Measurements from ENCODE around the gene SMYD3. TPM values are rescaled to one million over a fixed set of nuclear protein-coding genes. Genes with fewer than 3 reads are reported as not detected.

SMYD3 gene
- polyA plus RNA-seq, 1 donor from 2014 or later: 35.9 TPM

DNA sequence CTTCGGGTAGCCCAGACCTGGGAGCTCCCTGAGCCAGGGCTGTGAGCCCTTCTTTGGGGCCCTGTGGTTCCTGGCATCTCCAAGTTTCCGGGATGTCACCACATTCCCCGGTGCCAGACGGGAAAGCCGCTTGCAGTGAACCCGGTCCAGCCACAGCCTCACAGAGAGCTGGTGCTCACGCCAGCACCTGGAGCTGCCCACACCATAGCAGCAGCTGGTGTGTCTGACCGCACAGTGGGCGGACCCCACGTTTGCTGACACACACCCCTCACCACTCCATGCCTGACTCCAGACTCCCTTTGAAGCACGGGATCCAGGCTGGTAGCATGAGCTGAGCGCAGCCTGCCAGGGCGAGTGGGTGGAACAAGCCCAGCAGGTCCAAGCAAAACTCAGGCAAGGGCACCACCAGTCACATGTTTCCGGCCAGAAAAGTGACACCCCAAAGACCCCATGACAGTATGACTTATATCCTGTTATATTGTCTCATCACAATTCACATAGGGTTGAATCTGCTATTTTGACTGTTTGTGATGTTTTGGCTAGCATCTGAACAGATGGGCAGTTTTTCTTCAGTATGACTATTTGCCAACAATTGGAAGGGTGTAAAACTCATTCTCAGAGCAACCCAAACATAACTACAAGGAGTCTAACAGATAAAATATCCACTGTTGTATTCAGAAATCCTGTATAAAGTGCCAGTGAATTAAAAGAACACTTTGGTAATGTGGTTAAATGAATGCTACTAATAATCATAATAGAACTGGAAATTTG is 285.4 kb downstream of the SMYD3 start:
- no peaks in the 10 kb centered on the region for H3K27me3 Mint-ChIP-seq
- peaks cover 0 to 1% (median 0%) of the 10 kb centered on the region in 3 donors for H3K9me3 Mint-ChIP-seq
- peaks cover 0 to 5% (median 5%) of the 10 kb centered on the region in 3 donors for H3K4me1 Mint-ChIP-seq
- H3K27ac Mint-ChIP-seq: no peak overlapping the region
- peaks cover 8% of the 10 kb centered on the region for H3K36me3 Mint-ChIP-seq
- peak overlapping the region in 1 of 4 donors; percentile 65 for H3K4me3 Mint-ChIP-seq

DNA sequence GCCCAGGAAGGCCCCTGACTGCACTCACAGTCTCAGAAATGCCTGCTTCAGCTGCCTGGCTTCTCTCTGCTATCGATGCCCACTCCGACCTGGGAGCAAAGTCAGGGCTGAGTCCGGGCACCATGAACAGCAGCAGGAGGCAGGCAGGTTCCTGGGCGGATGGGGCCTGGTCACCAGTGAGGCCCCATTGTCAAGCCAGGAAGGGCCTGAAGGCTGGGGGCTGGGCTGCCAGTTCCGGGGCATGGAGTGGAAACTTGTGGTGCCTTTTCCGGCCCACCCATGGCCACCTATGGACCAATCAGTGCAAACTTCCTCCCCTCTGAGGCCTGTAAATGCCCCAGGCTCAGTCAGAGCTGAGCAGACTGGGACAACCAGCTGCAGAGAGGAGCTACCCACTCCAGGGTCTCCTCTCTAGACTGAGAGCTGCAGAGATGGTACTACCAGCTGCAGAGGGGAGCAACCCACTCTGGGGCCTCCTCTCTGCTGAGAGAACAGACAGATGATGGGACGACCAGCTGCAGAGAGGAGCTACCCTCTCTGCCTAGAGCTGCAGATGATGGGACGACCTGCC is 286.5 kb downstream of the SMYD3 start:
- H3K36me3 Mint-ChIP-seq: peaks cover 6% of the 10 kb centered on the region
- no peak overlapping the region for H3K27ac Mint-ChIP-seq
- H3K9me3 Mint-ChIP-seq: peaks cover 0 to 1% (median 0%) of the 10 kb centered on the region in 3 donors
- no peaks in the 10 kb centered on the region for H3K27me3 Mint-ChIP-seq
- peaks cover 0 to 5% (median 5%) of the 10 kb centered on the region in 3 donors for H3K4me1 Mint-ChIP-seq
- no peak overlapping the region for H3K4me3 Mint-ChIP-seq

DNA sequence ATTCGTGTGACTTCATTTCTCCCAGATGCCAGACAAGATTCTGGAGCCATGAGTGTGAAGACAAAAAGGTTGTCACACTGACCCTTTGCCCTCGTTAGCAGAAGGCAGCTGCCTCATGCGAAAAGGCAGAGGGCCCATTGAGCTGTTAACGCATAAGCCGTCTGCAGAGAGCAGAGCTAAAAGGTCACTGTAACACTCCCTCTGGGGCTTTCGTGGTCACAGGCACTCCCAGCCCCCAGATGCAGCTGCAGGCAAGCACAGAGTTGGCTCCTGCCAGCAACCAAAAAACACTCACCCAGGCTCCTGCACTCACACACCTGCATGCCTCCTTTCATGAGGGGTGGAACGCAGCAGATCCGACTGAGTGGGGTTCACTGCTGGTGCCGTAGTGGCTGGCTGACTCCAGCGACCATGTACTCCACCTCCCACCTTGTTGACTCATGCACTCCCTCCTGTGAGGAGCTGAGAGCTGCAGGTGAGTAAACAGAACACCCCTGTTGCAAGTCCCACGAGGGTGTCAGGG is 287.5 kb downstream of the SMYD3 start:
- H3K36me3 Mint-ChIP-seq: peaks cover 6% of the 10 kb centered on the region
- no peaks in the 10 kb centered on the region for H3K27me3 Mint-ChIP-seq
- peaks cover 5 to 10% (median 7%) of the 10 kb centered on the region in 3 donors for H3K4me1 Mint-ChIP-seq
- H3K27ac Mint-ChIP-seq: no peak overlapping the region
- H3K9me3 Mint-ChIP-seq: peaks cover 0 to 1% (median 0%) of the 10 kb centered on the region in 3 donors
- H3K4me3 Mint-ChIP-seq: peak overlapping the region in 1 of 4 donors; percentile 5

DNA sequence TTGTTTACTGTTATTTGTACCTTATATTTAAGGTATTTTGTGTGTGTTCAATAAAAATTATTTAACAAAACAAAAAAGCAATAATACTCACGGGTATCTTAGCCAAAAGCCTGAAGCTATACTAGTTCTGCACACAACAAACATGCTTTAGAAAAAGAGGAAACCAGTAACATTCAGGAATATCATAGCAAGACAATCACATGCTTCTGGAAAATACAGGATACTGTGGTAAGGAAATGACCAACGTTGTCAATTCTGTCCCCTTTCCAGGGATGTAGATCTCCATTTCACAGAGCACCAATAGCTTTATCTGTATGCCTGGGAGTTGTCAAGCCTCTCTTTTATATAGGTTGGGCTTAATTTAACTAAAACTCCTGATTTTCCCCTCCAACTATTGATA is 288.4 kb downstream of the SMYD3 start:
- Mint-ChIP-seq H3K36me3 (peaks cover 6% of the 10 kb centered on the region), H3K27me3 (no peaks in the 10 kb centered on the region), H3K9me3 (peaks cover 0 to 1% (median 0%) of the 10 kb centered on the region in 3 donors), H3K4me3 (no peak overlapping the region), H3K27ac (no peak overlapping the region), H3K4me1 (peaks cover 5 to 9% (median 7%) of the 10 kb centered on the region in 3 donors)

DNA sequence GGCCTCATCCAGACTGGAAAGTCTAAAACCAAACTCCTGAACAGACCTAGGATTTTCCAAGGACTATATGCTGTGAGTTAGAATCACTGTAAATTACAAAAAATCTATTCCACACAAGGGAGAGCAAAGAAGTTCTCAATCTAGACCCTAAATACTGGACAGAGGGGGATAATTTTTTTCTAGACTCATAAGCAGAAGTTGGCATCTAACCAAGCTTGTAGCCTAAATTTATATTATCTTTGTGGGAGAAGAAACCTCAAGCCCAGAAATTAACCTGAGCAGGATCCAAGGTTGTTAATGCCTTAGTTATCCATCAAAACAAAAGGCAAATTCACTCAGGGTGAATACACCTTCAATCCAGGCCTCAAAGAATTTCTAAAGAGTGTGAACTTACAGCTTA is 290.2 kb downstream of the SMYD3 start:
- no peaks in the 10 kb centered on the region for H3K27me3 Mint-ChIP-seq
- peaks cover 5 to 7% (median 5%) of the 10 kb centered on the region in 3 donors for H3K4me1 Mint-ChIP-seq
- peaks cover 6% of the 10 kb centered on the region for H3K36me3 Mint-ChIP-seq
- peaks cover 0 to 1% (median 0%) of the 10 kb centered on the region in 3 donors for H3K9me3 Mint-ChIP-seq
- H3K27ac Mint-ChIP-seq: no peak overlapping the region
- H3K4me3 Mint-ChIP-seq: no peak overlapping the region

DNA sequence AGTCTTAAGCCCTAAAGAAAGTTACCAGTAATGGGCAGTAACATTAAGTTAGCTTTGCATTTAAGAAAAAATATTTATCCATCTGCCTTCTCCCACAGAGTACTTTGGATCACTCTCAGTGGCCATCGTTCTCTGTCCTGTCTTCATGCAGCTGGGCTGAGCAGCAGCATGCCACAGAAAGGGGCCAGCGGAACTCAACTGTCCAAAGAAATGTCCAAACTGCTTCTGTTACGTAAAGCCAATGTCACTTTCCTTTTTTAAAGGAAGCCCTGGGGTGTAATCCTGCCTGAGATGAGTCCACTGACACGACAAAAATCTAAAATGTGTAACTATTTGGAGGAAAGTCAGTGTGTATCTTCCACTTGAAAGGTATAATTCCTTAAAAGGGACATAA is 291.6 kb downstream of the SMYD3 start:
- Mint-ChIP-seq H3K36me3 (peaks cover 6% of the 10 kb centered on the region), H3K9me3 (no peaks in the 10 kb centered on the region), H3K27ac (no peak overlapping the region), H3K4me1 (peaks cover 5 to 7% (median 5%) of the 10 kb centered on the region in 3 donors), H3K27me3 (no peaks in the 10 kb centered on the region), H3K4me3 (no peak overlapping the region)

DNA sequence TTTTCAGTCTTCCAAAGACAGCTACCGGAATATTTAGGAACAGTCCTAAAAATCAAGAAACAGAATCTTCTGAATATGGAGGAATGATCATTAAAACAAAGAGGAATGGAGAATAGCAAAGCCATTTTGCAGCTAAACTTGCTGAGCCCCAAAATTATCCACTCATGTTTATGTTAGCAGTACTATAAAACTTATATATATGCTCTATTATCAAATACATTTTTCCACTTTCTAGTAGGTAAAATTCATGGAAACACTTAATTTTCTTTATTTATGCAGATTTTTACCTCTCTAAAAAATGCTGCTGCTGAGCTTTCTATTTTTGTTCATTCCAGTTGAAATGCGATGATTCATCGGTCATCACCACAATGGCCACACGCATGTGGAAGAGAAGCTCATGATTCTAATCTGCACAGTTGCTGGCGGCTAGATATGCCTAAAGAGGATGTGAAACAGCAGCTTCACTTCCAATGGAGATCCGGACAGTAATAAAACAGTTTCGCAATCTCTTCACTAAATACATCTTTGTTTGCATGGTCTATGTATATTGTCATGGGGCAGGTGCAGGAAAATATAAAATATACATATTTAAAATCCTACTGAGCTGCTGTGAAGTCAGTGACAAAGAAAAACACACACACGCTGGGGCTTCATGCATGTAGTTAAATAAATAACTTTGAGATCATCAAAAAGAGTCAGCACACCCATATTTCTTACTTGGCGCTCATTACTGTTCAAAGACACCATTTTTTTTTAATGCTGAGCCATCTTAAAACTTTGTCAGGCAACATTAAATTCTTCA is 292.2 kb downstream of the SMYD3 start:
- no peaks in the 10 kb centered on the region for H3K27me3 Mint-ChIP-seq
- no peak overlapping the region for H3K4me3 Mint-ChIP-seq
- H3K36me3 Mint-ChIP-seq: peaks cover 6% of the 10 kb centered on the region
- no peaks in the 10 kb centered on the region for H3K9me3 Mint-ChIP-seq
- no peak overlapping the region for H3K27ac Mint-ChIP-seq
- peaks cover 5 to 7% (median 5%) of the 10 kb centered on the region in 3 donors for H3K4me1 Mint-ChIP-seq

DNA sequence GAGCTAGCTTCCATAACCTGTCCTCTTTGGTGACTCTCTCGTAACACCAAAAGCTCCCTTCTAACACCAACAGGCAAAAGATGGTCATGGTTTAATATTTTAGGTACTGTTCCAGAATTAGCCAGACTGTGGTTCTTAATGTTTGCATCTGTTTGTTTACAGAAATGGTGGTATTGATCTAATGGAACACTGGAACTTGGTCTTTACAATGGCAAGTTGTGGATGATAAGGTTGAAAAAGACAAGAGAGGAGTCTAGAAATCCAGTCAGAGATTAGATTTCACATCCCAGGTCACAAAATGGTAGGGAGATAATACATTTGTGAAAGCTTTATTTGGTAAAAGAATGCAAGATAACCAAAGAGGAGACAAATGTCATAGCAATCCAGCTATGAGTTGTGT is 293.1 kb downstream of the SMYD3 start:
- Mint-ChIP-seq H3K9me3 (no peaks in the 10 kb centered on the region), H3K36me3 (peaks cover 4% of the 10 kb centered on the region), H3K4me3 (no peak overlapping the region), H3K27me3 (no peaks in the 10 kb centered on the region), H3K4me1 (peaks cover 5 to 7% (median 5%) of the 10 kb centered on the region in 3 donors), H3K27ac (no peak overlapping the region)

DNA sequence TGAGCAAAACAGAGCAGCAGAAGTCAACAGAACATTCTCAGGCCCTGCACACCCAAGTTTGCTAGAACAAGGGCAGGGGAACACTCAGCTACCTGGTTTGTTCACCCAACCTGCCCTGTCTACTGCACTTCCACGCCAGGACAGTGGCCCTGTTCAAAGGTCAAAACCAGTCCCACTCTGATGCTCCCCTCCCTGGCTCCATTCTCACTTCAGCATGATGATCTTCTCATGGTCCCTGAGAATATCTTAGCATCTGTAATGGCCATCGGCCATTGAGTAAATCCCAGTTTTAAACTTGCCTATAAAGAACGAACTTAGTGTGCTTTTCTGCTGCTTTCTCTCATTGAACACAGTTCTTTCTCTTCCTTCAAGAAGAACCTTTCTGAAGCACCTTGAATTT is 293.6 kb downstream of the SMYD3 start:
- Mint-ChIP-seq H3K27ac (no peak overlapping the region), H3K4me3 (no peak overlapping the region), H3K9me3 (no peaks in the 10 kb centered on the region), H3K4me1 (peaks cover 5 to 7% (median 5%) of the 10 kb centered on the region in 3 donors), H3K27me3 (no peaks in the 10 kb centered on the region), H3K36me3 (peaks cover 4% of the 10 kb centered on the region)

DNA sequence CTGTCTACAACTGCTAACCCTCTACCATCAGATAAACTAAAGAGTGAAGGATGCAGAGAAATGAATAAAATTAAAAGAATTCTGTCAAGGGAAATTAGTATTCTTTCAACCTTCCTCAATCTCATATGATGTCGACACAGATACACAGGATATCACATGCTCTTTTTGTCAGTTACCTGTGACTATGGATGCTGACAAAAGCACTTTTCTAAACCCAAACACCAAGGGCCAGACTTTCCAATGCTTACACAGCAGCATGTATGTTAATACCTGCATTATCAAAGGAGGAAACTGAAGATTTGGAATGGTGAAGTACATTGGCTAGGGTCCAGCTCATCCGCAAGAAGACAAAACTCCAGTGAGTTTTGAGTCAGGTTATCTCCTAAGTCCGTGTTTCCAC is 294.0 kb downstream of the SMYD3 start:
- no peaks in the 10 kb centered on the region for H3K27me3 Mint-ChIP-seq
- no peak overlapping the region for H3K27ac Mint-ChIP-seq
- no peaks in the 10 kb centered on the region for H3K9me3 Mint-ChIP-seq
- H3K4me1 Mint-ChIP-seq: peaks cover 5 to 6% (median 5%) of the 10 kb centered on the region in 3 donors
- H3K36me3 Mint-ChIP-seq: peaks cover 3% of the 10 kb centered on the region
- H3K4me3 Mint-ChIP-seq: no peak overlapping the region

DNA sequence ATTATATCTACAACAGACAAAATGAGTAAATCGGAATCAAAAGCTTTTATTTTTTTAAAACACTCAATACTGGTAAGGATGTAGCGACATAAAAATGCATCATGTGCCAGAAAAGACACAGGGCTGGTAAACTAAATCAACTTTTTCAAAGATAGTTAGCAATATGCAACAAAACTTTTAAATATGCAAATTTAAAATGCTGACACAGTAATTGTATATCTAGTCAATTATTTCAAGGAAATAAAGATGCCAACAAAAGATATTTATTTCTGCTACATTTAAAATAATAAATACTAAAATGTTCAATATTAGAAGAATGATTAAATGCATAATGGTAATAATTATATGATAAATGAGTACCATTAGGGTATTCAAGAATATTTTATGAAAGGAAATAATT is 295.1 kb downstream of the SMYD3 start:
- H3K36me3 Mint-ChIP-seq: peaks cover 3% of the 10 kb centered on the region
- no peak overlapping the region for H3K27ac Mint-ChIP-seq
- no peaks in the 10 kb centered on the region for H3K27me3 Mint-ChIP-seq
- no peaks in the 10 kb centered on the region for H3K9me3 Mint-ChIP-seq
- H3K4me1 Mint-ChIP-seq: peaks cover 4 to 5% (median 5%) of the 10 kb centered on the region in 3 donors
- no peak overlapping the region for H3K4me3 Mint-ChIP-seq

DNA sequence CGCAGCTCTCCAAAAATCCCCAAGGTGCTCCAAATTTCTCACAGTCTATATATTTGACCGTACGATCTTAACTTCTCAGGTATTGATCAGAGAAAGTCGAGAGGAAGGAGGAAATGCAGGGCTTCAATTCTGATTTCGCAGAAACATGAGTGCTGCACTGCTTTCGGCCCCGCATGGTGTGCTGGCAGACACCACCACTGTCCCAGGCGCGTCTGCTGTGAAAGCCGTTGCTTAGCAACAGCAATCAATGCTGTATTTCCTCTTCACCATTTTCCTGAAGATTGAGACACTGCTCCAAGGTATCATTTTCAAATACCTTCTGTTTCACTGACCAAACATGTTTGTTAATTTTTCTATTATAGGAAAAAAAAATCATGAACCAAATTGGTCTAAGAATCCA is 296.3 kb downstream of the SMYD3 start:
- no peaks in the 10 kb centered on the region for H3K27me3 Mint-ChIP-seq
- H3K36me3 Mint-ChIP-seq: peaks cover 3% of the 10 kb centered on the region
- peaks cover 4 to 5% (median 5%) of the 10 kb centered on the region in 3 donors for H3K4me1 Mint-ChIP-seq
- H3K27ac Mint-ChIP-seq: no peak overlapping the region
- H3K9me3 Mint-ChIP-seq: no peaks in the 10 kb centered on the region
- H3K4me3 Mint-ChIP-seq: no peak overlapping the region

DNA sequence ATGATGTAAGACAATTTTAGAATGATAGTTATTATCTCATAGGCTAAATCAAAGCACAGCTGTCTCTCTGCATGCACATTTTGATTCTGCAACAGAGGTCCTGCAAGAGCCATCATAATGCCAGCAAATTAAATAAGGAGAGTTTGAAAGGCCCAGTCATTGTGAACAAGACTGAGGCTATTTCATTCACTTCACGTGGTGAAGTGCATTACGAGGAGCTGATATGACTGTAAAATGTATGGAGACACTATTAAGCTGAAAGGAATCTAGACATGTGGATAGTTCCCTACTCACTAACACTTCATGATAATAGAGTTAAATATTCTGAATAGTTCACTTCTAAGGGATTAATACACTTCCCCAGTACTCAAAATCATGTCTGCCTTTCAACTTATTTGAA is 299.0 kb downstream of the SMYD3 start:
- H3K36me3 Mint-ChIP-seq: peaks cover 7% of the 10 kb centered on the region
- no peaks in the 10 kb centered on the region for H3K9me3 Mint-ChIP-seq
- H3K4me3 Mint-ChIP-seq: no peak overlapping the region
- H3K27me3 Mint-ChIP-seq: no peaks in the 10 kb centered on the region
- no peaks in the 10 kb centered on the region for H3K4me1 Mint-ChIP-seq
- H3K27ac Mint-ChIP-seq: no peak overlapping the region

DNA sequence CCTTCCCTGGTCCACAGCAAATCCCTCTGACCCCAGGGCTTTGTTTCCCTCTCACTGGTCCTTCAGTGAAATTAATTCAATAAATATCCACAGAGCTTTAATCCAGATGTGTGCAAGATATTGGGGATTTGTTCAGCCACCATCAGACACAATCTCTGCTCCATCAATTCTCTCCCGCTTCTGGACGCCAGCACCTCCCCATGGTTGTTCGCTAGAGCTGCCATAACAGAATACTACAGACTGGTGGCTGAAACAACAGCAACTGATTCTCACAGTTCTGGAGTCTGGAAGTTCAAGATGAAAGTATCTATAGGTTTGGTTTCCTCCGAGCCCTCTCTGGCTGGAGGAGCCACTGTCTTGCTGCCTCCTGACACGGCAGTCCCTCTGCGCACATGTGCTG is 303.9 kb downstream of the SMYD3 start:
- H3K27me3 Mint-ChIP-seq: no peaks in the 10 kb centered on the region
- H3K36me3 Mint-ChIP-seq: peaks cover 10% of the 10 kb centered on the region
- H3K4me3 Mint-ChIP-seq: peak overlapping the region in 1 of 4 donors; percentile 23
- H3K4me1 Mint-ChIP-seq: no peaks in the 10 kb centered on the region
- no peaks in the 10 kb centered on the region for H3K9me3 Mint-ChIP-seq
- no peak overlapping the region for H3K27ac Mint-ChIP-seq

DNA sequence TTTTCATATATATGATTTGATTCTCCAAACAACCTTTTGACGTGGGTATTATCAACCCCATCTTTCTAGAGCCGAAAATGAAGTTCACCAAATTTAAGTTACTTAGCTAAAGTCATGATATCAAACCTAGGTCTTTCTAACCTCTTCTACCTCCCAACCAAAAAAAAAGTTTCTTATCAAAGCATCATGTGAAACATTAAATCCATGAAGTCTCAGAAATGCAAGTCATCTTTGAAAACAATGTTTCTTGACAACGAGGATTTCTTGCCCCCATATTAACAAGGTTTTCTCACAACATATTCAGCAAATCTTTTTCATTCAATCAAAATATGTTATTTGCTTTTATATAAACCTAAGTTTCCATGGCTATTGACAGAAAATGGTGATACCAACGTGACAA is 306.3 kb downstream of the SMYD3 start:
- no peak overlapping the region for H3K4me3 Mint-ChIP-seq

More for the DNA sequence above, 306.3 kb downstream of the SMYD3 start:
- Mint-ChIP-seq H3K27ac (no peak overlapping the region), H3K27me3 (no peaks in the 10 kb centered on the region), H3K9me3 (no peaks in the 10 kb centered on the region), H3K36me3 (peaks cover 7% of the 10 kb centered on the region), H3K4me1 (no peaks in the 10 kb centered on the region)
